ENCODE data around the gene GPR35.

- TF ChIP-seq CTCF (IDR thresholded peaks at IDR 0.05) (no peak), POLR2A (IDR thresholded peaks at IDR 0.05) (no peak)
These were observed 45.1 kb downstream of the GPR35 start for GRCh38 chr2:240670402-240670801.
